Sigmoid colon (tissue), 4 donors: Measurements from ENCODE around the gene GALM.
"Not testable (repeated sequence)": the region's sequence is repeated elsewhere in the genome, so short reads cannot be mapped to it uniquely, and the experiment has no call there.

Experiments
- EP300 ChIP-seq, 4 donors: sonication (generic); formaldehyde crosslinking; IDR thresholded peaks; one replicate each; pipeline ENCODE4 v1.6.1; 2017; ENCODE audit warnings: antibody characterized with exemption in 4 of 4
- POLR2A ChIP-seq, 2 donors: fragments of 450-650 bp; IDR thresholded peaks; one replicate each; pipeline ENCODE4 v1.6.1; 2016; ENCODE audit warnings: antibody characterized with exemption in 2 of 2, mild to moderate bottlenecking in 2 of 2, moderate library complexity in 2 of 2
- POLR2AphosphoS5 ChIP-seq, 4 donors: sonication (generic); formaldehyde crosslinking; IDR thresholded peaks; one replicate each; pipeline ENCODE4 v1.6.1; 2017; ENCODE audit warnings: antibody characterized with exemption in 4 of 4
- TF ChIP-seq, protein P1 (sequence below), 4 experiments: fragments of 450-650 bp in 3 of 4; fragments of 200-600 bp in 1 of 4; IDR thresholded peaks; one replicate each; pipeline ENCODE4 v1.5.1; 2016 to 2019; ENCODE audit warnings: antibody characterized with exemption in 4 of 4, mild to moderate bottlenecking in 3 of 4, moderate library complexity in 2 of 4

DNA sequence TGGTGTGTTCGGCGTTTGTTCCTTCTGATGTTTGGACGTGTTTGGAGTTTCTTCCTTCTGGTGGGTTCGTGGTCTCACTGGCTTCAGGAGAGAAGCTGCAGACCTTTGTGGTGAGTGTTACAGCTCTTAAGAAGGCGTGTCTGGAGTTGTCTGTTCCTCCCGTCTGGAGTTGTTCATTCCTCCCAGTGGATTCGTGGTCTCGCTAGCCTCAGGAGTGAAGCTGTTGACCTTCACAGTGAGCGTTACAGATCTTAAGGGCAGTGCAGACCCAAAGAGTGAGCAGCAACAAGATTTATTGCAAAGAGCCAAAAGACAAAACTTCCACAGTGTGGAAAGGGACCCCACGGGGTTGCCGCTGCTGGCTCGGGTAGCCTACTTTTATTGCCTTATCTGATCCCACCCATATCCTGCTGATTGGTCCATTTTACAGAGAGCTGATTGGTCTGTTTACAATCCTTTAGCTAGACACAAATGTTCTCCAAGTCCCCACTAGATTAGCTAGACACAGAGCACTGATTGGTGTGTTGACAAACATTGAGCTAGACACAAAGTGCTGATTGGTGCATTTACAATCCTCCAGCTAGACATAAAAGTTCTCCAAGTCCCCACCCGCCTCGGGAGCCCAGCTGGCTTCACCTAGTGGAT, 23.4 kb upstream of the GALM start:
- TF ChIP-seq, protein P1, sequence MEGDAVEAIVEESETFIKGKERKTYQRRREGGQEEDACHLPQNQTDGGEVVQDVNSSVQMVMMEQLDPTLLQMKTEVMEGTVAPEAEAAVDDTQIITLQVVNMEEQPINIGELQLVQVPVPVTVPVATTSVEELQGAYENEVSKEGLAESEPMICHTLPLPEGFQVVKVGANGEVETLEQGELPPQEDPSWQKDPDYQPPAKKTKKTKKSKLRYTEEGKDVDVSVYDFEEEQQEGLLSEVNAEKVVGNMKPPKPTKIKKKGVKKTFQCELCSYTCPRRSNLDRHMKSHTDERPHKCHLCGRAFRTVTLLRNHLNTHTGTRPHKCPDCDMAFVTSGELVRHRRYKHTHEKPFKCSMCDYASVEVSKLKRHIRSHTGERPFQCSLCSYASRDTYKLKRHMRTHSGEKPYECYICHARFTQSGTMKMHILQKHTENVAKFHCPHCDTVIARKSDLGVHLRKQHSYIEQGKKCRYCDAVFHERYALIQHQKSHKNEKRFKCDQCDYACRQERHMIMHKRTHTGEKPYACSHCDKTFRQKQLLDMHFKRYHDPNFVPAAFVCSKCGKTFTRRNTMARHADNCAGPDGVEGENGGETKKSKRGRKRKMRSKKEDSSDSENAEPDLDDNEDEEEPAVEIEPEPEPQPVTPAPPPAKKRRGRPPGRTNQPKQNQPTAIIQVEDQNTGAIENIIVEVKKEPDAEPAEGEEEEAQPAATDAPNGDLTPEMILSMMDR (IDR thresholded peaks at IDR 0.05), result not testable (repeated sequence)
- TF ChIP-seq POLR2A, EP300, POLR2AphosphoS5 (IDR thresholded peaks at IDR 0.05): not testable (repeated sequence)
